Measurements from ENCODE around the gene FRMPD2.

The FRMPD2 gene

GRCh38 chr10:48213047-48213446 lies 61.4 kb downstream of the FRMPD2 start:
- TF ChIP-seq CTCF (IDR thresholded peaks at IDR 0.05; ENCODE audit: control extremely low read depth, extremely low read depth, low read depth, missing control alignments) = no peak
- POLR2A ChIA-PET = no interaction called here
- CTCF ChIA-PET = interaction anchor here (5.5 kb wide), 1 partner anchor 13 kb away, joined by 38 read pairs; no protein-coding TSS in a partner anchor
- DNase-seq (ENCODE audit: extremely low spot score) = no peak

- CTCF ChIA-PET = no interaction called here
- POLR2A ChIA-PET = no interaction called here
- no peak for TF ChIP-seq CTCF (IDR thresholded peaks at IDR 0.05; ENCODE audit: control extremely low read depth, extremely low read depth, low read depth, missing control alignments)
- DNase-seq (ENCODE audit: extremely low spot score) = no peak
These were observed 62.7 kb downstream of the FRMPD2 start for GRCh38 chr10:48211777-48212176.

- ChIA-PET POLR2A (no interaction called here), CTCF (no interaction called here)
- no peak for TF ChIP-seq CTCF (IDR thresholded peaks at IDR 0.05; ENCODE audit: control extremely low read depth, extremely low read depth, low read depth, missing control alignments)
- DNase-seq (ENCODE audit: extremely low spot score) = no peak
These were observed 63.5 kb downstream of the FRMPD2 start for GRCh38 chr10:48210966-48211365.

GRCh38 chr10:48210391-48210790 lies 64.1 kb downstream of the FRMPD2 start:
- TF ChIP-seq CTCF (IDR thresholded peaks at IDR 0.05; ENCODE audit: control extremely low read depth, extremely low read depth, low read depth, missing control alignments) = no peak
- DNase-seq (ENCODE audit: extremely low spot score) = no peak
- ChIA-PET POLR2A (no interaction called here), CTCF (interaction anchor here (1.5 kb wide), 2 partner anchors 28 to 80 kb away, joined by 3 to 4 read pairs; no protein-coding TSS in a partner anchor)

GRCh38 chr10:48209241-48209640 lies 65.3 kb downstream of the FRMPD2 start:
- ChIA-PET POLR2A (no interaction called here), CTCF (interaction anchor here (1.3 to 1.6 kb wide), 4 partner anchors 13 to 447 kb away, joined by 3 to 5 read pairs (median 4); no protein-coding TSS in a partner anchor)
- no peak for DNase-seq (ENCODE audit: extremely low spot score)
- TF ChIP-seq CTCF (IDR thresholded peaks at IDR 0.05; ENCODE audit: control extremely low read depth, extremely low read depth, low read depth, missing control alignments) = no peak

- CTCF ChIA-PET = interaction anchor here (1.4 kb wide), 1 partner anchor 18 kb away, joined by 3 read pairs; no protein-coding TSS in a partner anchor
- no peak for DNase-seq (ENCODE audit: extremely low spot score)
- POLR2A ChIA-PET = no interaction called here
- no peak for TF ChIP-seq CTCF (IDR thresholded peaks at IDR 0.05; ENCODE audit: control extremely low read depth, extremely low read depth, low read depth, missing control alignments)
These were observed 66.6 kb downstream of the FRMPD2 start for GRCh38 chr10:48207853-48208252.
